ENCODE data around the gene EHMT2. TPM values are rescaled to one million over a fixed set of nuclear protein-coding genes. Genes with fewer than 3 reads are reported as not detected.

EHMT2 gene
- total and polyA plus RNA-seq, 2 donors (not counting 3 experiments of a cell fraction or from before 2014, with no cell fraction given), result 53.3 to 54.3 TPM

DNA sequence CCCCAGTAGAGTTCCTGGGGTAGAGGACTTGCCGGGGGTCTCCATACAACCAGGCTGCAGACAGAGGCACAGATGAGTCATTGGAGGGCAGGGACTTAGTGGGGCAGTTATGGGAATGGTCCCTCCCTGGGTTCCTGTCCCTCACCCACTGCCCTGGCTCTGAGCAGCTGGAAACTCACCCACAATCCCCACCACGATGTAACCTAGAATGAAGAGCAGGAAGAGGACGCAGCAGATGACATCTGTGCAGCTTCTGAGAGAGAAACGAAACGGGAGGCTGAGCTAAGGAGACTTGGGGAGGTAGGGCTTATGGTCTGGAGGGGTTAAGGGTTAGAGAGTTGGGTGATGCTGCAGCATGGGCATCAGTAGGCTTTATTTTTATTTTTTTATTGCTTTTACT is 21.6 kb downstream of the EHMT2 start:
- Histone ChIP-seq H3K79me2 (ENCODE audit: control insufficient read depth, insufficient read depth, low read length) (no peaks in the 10 kb centered on the region), H3K9me1 (replicated peaks; ENCODE audit: control insufficient read depth, extremely low read depth, insufficient read depth, low read length) (no peaks in the 10 kb centered on the region), H3K27ac (ENCODE audit: insufficient read depth, low read depth, low read length) (no peak overlapping the region), H3K36me3 (ENCODE audit: control insufficient read depth in 2 of 2, extremely low read depth in 1 of 2, insufficient read depth in 2 of 2, low read length in 2 of 2) (peaks cover 0 to 12% of the 10 kb centered on the region in 2 experiments), H3K4me1 (ENCODE audit: control insufficient read depth, extremely low read depth, insufficient read depth, low read length) (peaks cover 6% of the 10 kb centered on the region), H4K20me1 (replicated peaks; ENCODE audit: control insufficient read depth, extremely low read depth, insufficient read depth, low read length) (no peaks in the 10 kb centered on the region), H3K4me2 (ENCODE audit: insufficient read depth, low read length) (no peak overlapping the region), H3K27me3 (ENCODE audit: control insufficient read depth in 2 of 2, insufficient read depth in 2 of 2, low read length in 2 of 2) (no peaks in the 10 kb centered on the region), H3K4me3 (replicated peaks in 1 of 3; ENCODE audit: insufficient read depth in 1 of 3, low read depth in 1 of 3, low read length in 3 of 3) (no peak overlapping the region), H3K9ac (replicated peaks; ENCODE audit: extremely low read depth, insufficient read depth, low read length) (no peak overlapping the region), H3K9me3 (replicated peaks; ENCODE audit: control insufficient read depth, insufficient read depth, low read length) (no peaks in the 10 kb centered on the region), H2AFZ (ENCODE audit: low read depth, low read length) (no peak overlapping the region)
- dilution Hi-C loops (cut with MboI; ENCODE audit: extremely low pct_ligation_motif_present, low sequenced_read_pairs), result no loop called here
- intact Hi-C loops (cut with micrococcal nuclease), result no loop called here
- BruUV-seq (replicated peaks), result no TSS peak
- ChIA-PET CTCF (no interaction called here), POLR2A (no interaction called here)
- DNase-seq (ENCODE audit: low read depth, low spot score), result no peak
- FAIRE-seq, result no peak
- TF ChIP-seq, protein P1, sequence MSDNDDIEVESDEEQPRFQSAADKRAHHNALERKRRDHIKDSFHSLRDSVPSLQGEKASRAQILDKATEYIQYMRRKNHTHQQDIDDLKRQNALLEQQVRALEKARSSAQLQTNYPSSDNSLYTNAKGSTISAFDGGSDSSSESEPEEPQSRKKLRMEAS (IDR thresholded peaks at IDR 0.05; ENCODE audit: insufficient read depth, insufficient read length), result no peak
- TF ChIP-seq POLR2A (IDR thresholded peaks at IDR 0.05; ENCODE audit: low read depth, low read length), result no peak
- TF ChIP-seq POLR2AphosphoS5 (IDR thresholded peaks at IDR 0.05; ENCODE audit: insufficient read depth, low read depth, low read length), result no peak
- no peak for TF ChIP-seq MYC (IDR thresholded peaks at IDR 0.05; ENCODE audit: low read depth, low read length)
- no peak for TF ChIP-seq FOS (IDR thresholded peaks at IDR 0.05; ENCODE audit: borderline replicate concordance, insufficient read depth, low read length)
- TF ChIP-seq, protein P2, sequence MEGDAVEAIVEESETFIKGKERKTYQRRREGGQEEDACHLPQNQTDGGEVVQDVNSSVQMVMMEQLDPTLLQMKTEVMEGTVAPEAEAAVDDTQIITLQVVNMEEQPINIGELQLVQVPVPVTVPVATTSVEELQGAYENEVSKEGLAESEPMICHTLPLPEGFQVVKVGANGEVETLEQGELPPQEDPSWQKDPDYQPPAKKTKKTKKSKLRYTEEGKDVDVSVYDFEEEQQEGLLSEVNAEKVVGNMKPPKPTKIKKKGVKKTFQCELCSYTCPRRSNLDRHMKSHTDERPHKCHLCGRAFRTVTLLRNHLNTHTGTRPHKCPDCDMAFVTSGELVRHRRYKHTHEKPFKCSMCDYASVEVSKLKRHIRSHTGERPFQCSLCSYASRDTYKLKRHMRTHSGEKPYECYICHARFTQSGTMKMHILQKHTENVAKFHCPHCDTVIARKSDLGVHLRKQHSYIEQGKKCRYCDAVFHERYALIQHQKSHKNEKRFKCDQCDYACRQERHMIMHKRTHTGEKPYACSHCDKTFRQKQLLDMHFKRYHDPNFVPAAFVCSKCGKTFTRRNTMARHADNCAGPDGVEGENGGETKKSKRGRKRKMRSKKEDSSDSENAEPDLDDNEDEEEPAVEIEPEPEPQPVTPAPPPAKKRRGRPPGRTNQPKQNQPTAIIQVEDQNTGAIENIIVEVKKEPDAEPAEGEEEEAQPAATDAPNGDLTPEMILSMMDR (IDR thresholded peaks at IDR 0.05; ENCODE audit: extremely low read depth in 1 of 2, insufficient read depth in 1 of 2, low read depth in 1 of 2, low read length in 2 of 2), result no peak
- no peak for TF ChIP-seq GATA2 (IDR thresholded peaks at IDR 0.05; ENCODE audit: insufficient read depth, insufficient read length, low read depth, low read length)
- no peak for TF ChIP-seq JUN (IDR thresholded peaks at IDR 0.05; ENCODE audit: borderline replicate concordance, insufficient read depth, insufficient read length, low read depth)
- no peak for TF ChIP-seq EZH2 (IDR thresholded peaks at IDR 0.05; ENCODE audit: borderline replicate concordance, low read depth, low read length, severe bottlenecking)
